ENCODE data around the gene OXTR. TPM values are rescaled to one million over a fixed set of nuclear protein-coding genes. Genes with fewer than 3 reads are reported as not detected.

The OXTR gene
- total RNA-seq (2014; rRNA removed; shearing (Covaris generic)) (7.8 and 9.3 TPM in 2 replicates), polyA plus RNA-seq (2016; fragmentation: Nextera tagmentation; extraction: Ambion mirVana) (4.9 and 5.5 TPM in 2 replicates)
- long read RNA-seq: 0 reads

DNA sequence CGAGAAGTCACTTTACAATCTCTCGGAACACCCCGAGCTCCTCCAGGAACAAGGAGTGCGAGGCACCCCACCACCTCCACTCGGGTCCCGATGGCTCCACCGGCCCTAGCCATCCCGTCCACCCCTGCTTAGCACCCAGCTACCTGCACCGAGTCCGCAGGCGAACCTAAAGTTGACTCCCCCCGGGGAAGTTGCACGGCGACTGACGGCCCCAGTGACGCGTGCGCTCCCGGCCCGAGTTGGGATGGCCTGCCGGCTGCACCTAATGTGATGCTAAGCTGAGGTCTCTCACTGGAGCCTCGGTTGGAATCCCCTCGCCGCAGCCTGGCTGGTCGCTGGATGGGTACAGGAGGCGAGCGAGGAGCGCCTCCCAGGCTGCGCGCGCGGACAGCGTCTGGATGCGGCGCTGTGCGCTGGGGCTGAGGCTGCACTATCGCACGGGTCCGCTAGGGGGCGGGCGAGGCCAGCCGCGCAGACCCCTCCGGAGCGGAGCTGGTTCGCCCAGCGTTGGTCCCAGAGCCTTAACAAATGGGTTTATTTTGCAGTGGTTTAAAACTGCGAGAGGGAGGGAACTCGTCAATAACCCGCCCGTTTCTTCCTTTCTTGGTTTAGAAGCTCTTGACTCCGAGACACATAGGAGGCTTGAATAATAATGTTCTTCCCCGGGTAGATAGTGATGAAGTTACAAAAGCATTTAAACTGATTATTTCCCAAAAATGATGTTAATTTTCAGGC, at the start of gene OXTR:
Gene OXTR (minus strand): TSS at position 526 of the 735 bp plus-strand sequence. CDS start 1,426 bp downstream, outside the sequence.
- Histone ChIP-seq H3K4me3 (peak within 1 kb of the TSS; percentile 62), H3K4me1 (ENCODE audit: insufficient read depth) (peaks cover 21% of the 10 kb centered on the region), H3K9me2 (ENCODE audit: insufficient read depth) (0 out of 2 replicates have a peak, but pooled peaks cover 9% of the 10 kb centered on the region), H3K27me3 (ENCODE audit: insufficient read depth) (peaks cover 37% of the 10 kb centered on the region), H3K79me2 (replicated peaks; ENCODE audit: insufficient read depth) (no peaks in the 10 kb centered on the region), H3K27ac (ENCODE audit: low read depth) (peak within 1 kb of the TSS; percentile 45; the same call in 1 of the 2 replicates), H4K20me1 (replicated peaks; ENCODE audit: insufficient read depth) (no peaks in the 10 kb centered on the region), H2AFZ (peak within 1 kb of the TSS; percentile 94), H3K4me2 (peak within 1 kb of the TSS; percentile 90), H3K36me3 (ENCODE audit: insufficient read depth) (no peaks in the 10 kb centered on the region), H3F3A (replicated peaks; ENCODE audit: low read depth) (peaks cover 9% of the 10 kb centered on the region; the same call in 1 of the 2 replicates)
- TF ChIP-seq, protein P1, sequence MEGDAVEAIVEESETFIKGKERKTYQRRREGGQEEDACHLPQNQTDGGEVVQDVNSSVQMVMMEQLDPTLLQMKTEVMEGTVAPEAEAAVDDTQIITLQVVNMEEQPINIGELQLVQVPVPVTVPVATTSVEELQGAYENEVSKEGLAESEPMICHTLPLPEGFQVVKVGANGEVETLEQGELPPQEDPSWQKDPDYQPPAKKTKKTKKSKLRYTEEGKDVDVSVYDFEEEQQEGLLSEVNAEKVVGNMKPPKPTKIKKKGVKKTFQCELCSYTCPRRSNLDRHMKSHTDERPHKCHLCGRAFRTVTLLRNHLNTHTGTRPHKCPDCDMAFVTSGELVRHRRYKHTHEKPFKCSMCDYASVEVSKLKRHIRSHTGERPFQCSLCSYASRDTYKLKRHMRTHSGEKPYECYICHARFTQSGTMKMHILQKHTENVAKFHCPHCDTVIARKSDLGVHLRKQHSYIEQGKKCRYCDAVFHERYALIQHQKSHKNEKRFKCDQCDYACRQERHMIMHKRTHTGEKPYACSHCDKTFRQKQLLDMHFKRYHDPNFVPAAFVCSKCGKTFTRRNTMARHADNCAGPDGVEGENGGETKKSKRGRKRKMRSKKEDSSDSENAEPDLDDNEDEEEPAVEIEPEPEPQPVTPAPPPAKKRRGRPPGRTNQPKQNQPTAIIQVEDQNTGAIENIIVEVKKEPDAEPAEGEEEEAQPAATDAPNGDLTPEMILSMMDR (conservative IDR thresholded peaks at IDR 0.05; ENCODE audit: low read depth in 2 of 2): peak; percentile 93 to 94
- TF ChIP-seq, protein P2, sequence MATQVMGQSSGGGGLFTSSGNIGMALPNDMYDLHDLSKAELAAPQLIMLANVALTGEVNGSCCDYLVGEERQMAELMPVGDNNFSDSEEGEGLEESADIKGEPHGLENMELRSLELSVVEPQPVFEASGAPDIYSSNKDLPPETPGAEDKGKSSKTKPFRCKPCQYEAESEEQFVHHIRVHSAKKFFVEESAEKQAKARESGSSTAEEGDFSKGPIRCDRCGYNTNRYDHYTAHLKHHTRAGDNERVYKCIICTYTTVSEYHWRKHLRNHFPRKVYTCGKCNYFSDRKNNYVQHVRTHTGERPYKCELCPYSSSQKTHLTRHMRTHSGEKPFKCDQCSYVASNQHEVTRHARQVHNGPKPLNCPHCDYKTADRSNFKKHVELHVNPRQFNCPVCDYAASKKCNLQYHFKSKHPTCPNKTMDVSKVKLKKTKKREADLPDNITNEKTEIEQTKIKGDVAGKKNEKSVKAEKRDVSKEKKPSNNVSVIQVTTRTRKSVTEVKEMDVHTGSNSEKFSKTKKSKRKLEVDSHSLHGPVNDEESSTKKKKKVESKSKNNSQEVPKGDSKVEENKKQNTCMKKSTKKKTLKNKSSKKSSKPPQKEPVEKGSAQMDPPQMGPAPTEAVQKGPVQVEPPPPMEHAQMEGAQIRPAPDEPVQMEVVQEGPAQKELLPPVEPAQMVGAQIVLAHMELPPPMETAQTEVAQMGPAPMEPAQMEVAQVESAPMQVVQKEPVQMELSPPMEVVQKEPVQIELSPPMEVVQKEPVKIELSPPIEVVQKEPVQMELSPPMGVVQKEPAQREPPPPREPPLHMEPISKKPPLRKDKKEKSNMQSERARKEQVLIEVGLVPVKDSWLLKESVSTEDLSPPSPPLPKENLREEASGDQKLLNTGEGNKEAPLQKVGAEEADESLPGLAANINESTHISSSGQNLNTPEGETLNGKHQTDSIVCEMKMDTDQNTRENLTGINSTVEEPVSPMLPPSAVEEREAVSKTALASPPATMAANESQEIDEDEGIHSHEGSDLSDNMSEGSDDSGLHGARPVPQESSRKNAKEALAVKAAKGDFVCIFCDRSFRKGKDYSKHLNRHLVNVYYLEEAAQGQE (IDR thresholded peaks at IDR 0.05; ENCODE audit: unreplicated experiment): no peak
- TF ChIP-seq CREB1 (CRISPR knock-in tag; IDR thresholded peaks at IDR 0.05; ENCODE audit: low read depth): 0 out of 2 replicates have a peak, but pooled peaks have one; percentile 21
- no peaks in the 10 kb centered on the region for H3K9me3 Mint-ChIP-seq
- peaks cover 31% of the 10 kb centered on the region for H3K4me1 Mint-ChIP-seq
- H3K27ac Mint-ChIP-seq: no peak within 1 kb of the TSS
- no peaks in the 10 kb centered on the region for H3K36me3 Mint-ChIP-seq (ENCODE audit: low read depth)
- DNase-seq (ENCODE audit: low spot score) (peak; percentile 92), ATAC-seq (peak; percentile 90)
- H3K4me3 Mint-ChIP-seq: peak within 1 kb of the TSS; percentile 69
- peaks cover 46% of the 10 kb centered on the region for H3K27me3 Mint-ChIP-seq (ENCODE audit: insufficient read depth, low read depth, poor library complexity)

DNA sequence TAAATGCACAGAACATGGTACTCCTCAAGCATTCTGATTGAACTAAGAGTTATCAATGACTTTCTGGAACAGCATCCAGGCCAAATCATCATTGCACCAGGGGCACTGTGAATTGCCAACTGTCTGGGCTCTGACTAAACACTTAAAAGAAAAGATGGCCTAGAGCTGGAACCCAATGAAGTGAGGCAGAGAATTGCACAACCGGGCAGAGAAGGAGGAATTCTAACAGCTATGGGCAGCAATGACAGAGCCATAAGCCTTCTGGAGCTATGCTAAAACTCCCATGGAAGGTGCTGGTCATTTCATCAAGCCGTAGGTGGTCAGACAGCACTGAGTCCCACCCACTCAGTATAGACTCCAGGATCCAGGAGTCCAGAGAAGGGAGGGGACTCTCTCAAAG, 48.1 kb upstream of the OXTR start:
- H3K27me3 Mint-ChIP-seq (ENCODE audit: insufficient read depth, low read depth, poor library complexity): peaks cover 1% of the 10 kb centered on the region
- no peaks in the 10 kb centered on the region for H3K4me1 Mint-ChIP-seq
- Histone ChIP-seq H3K36me3 (ENCODE audit: insufficient read depth) (no peaks in the 10 kb centered on the region), H2AFZ (no peak overlapping the region), H3K27me3 (ENCODE audit: insufficient read depth) (no peaks in the 10 kb centered on the region), H3F3A (replicated peaks; ENCODE audit: low read depth) (no peaks in the 10 kb centered on the region), H3K27ac (ENCODE audit: low read depth) (no peak overlapping the region), H4K20me1 (replicated peaks; ENCODE audit: insufficient read depth) (no peaks in the 10 kb centered on the region; the same call in 1 of the 2 replicates), H3K4me2 (no peak overlapping the region), H3K79me2 (replicated peaks; ENCODE audit: insufficient read depth) (no peaks in the 10 kb centered on the region), H3K4me1 (ENCODE audit: insufficient read depth) (no peaks in the 10 kb centered on the region), H3K9me2 (ENCODE audit: insufficient read depth) (peaks cover 8% of the 10 kb centered on the region; the same call in 1 of the 2 replicates), H3K4me3 (no peak overlapping the region)
- ATAC-seq (no peak), DNase-seq (ENCODE audit: low spot score) (no peak)
- peaks cover 31% of the 10 kb centered on the region for H3K36me3 Mint-ChIP-seq (ENCODE audit: low read depth)
- H3K4me3 Mint-ChIP-seq: no peak overlapping the region
- H3K27ac Mint-ChIP-seq: no peak overlapping the region
- H3K9me3 Mint-ChIP-seq: peaks cover 30% of the 10 kb centered on the region
- TF ChIP-seq STAT1 (IDR thresholded peaks at IDR 0.05; ENCODE audit: unreplicated experiment) (no peak), ZNF331 (CRISPR knock-in tag; IDR thresholded peaks at IDR 0.05; ENCODE audit: low read depth) (no peak), NANOG (IDR thresholded peaks at IDR 0.05; ENCODE audit: borderline replicate concordance) (no peak), JUNB (IDR thresholded peaks at IDR 0.05; ENCODE audit: unreplicated experiment) (no peak), CREB1 (CRISPR knock-in tag; IDR thresholded peaks at IDR 0.05; ENCODE audit: low read depth) (no peak), EZH2 (IDR thresholded peaks at IDR 0.05; ENCODE audit: low read depth, unreplicated experiment) (no peak)
- TF ChIP-seq, protein P2 (IDR thresholded peaks at IDR 0.05; ENCODE audit: unreplicated experiment): no peak
- TF ChIP-seq, protein P1 (conservative IDR thresholded peaks at IDR 0.05; ENCODE audit: low read depth in 2 of 2): no peak
- TF ChIP-seq, protein P3, sequence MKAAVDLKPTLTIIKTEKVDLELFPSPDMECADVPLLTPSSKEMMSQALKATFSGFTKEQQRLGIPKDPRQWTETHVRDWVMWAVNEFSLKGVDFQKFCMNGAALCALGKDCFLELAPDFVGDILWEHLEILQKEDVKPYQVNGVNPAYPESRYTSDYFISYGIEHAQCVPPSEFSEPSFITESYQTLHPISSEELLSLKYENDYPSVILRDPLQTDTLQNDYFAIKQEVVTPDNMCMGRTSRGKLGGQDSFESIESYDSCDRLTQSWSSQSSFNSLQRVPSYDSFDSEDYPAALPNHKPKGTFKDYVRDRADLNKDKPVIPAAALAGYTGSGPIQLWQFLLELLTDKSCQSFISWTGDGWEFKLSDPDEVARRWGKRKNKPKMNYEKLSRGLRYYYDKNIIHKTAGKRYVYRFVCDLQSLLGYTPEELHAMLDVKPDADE (IDR thresholded peaks at IDR 0.05): no peak
